ENCODE data around the gene NAT9.

Gene NAT9, protein sequence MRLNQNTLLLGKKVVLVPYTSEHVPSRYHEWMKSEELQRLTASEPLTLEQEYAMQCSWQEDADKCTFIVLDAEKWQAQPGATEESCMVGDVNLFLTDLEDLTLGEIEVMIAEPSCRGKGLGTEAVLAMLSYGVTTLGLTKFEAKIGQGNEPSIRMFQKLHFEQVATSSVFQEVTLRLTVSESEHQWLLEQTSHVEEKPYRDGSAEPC

DNA sequence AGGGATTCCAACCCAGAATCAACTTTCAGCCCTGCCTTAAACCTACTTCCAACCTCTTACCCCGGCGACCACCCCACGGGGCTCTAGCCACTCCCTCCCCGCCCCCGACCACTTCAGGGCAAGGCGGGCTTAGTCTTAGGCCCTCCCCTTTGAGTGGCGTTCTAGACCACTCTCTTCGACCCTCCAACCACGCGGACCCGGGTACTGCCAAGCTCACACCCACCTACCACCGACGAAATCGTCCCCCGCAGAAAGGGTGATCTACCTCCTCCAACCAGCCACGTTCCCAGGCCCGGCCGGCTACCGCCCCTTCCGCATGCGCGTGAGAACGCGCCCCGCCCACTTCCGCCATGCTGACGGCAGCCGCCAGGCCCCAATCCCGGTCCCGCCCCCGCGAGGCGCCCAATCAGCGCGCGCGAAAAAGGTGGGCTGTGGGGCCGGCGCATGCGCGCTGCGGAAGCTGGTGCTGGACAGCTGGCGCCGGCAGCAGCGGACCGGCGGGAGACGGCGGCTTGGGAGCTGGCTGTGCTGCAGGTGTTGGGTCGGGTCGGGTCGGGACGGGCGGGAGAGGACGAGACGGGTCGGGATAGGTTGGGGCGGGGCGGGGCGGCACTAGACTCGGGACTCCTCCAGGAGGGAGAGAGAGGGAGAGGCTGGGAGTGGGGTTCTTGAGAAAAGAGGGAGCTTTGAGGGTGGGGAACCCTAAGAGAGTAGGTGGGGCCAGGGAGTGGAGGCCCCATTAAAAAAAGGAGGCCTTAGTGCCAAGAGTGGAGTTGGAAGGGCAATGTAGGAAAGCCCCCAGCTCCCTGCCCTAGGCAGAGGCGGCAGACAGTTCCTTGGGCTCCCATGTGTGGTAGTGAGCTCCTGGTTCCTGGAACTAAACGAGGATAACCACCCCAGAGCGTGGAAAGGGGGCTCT, at the start of gene NAT9:
TSS of gene NAT9 (minus strand) at position 302 of the 919 bp plus-strand sequence. CDS start 647 bp downstream, outside the sequence.
- peak; percentile 97 to 99 for DNase-seq (ENCODE audit: low read depth in 2 of 2)

DNA sequence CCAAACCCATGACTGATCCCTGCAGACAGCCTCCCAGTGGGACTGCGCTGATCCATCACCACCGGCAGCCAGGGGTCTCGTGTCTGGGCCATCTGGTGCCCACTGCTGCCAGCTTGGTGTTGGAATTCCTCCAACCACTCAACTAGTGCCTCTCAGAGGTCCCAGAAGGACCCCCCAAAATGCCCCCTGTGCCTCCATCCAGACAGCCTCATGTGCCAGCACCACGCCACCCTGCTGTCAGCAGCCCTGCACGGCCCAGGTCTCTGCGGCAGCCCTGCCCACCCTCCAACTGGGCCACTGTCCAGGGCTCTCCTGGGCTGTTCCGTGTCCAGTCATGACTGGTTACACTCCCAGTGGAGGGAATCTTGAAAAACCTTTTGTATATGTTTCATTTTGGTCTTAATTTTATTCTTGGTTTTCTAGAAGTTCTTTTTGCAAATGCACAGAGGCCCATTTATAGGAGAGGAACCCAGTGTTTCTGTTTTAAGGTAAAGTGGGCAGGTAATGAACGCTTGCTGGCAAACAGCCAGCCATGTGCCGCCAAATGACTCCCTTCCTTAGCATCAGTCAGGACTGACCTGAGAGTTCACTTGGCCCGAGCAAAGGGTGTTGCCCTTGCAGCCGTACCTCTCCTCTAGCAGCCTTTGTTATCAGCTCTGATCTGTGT, 48.9 kb upstream of the NAT9 start:
- no peak for DNase-seq (ENCODE audit: low read depth in 2 of 2)

DNA sequence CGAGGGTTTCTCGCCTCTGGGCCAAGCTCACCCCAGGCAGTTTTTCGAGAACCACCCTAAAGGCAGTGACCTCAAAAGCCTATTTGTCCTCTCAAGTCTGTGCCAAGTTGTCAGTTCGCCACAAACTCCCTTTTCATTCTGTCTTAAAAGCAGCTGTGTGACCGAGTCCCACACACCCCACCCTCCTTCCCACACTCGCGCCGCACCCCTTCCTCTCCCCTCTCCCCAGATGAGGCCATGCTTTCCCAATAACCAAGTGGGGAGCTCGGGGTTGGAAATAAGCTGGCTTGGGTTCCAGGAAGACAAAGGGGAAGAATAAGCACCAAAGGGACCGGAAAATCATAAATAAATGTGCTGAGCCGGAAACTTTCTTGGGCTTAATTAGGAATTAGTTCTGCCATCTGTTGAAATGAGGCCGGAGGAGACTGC, 46.8 kb upstream of the NAT9 start:
- DNase-seq (ENCODE audit: low read depth in 2 of 2), result no peak

DNA sequence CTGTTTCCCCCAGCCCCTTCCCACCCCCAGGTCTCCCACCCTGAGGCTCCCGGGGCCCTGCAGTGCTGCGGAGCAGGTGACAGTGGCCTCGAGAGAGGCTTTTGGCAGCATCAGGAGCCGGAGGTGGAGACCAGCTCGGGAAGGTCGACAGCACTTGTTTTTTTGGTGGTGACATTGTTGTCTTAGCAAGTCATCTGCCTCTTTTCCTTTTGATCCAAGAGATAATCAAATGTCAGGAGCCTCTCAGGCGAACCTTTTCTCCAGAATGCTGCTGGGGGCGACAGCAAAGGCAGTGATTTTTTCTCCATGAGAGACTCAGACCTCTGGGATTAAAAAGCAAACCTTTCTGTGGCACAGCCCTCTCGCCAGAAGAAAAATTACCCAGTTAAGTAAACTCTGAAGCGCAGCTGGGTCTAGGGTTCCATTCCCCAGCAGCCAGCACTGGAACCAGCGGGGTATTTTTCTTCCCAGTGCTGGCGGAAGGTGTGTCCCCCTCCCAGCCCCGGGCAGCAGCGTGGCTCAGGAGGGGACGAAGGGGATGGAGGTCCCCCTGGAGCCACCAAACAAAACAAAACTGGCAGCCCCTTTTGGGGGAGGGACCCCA, 46.3 kb upstream of the NAT9 start:
- no peak for DNase-seq (ENCODE audit: low read depth in 2 of 2)

DNA sequence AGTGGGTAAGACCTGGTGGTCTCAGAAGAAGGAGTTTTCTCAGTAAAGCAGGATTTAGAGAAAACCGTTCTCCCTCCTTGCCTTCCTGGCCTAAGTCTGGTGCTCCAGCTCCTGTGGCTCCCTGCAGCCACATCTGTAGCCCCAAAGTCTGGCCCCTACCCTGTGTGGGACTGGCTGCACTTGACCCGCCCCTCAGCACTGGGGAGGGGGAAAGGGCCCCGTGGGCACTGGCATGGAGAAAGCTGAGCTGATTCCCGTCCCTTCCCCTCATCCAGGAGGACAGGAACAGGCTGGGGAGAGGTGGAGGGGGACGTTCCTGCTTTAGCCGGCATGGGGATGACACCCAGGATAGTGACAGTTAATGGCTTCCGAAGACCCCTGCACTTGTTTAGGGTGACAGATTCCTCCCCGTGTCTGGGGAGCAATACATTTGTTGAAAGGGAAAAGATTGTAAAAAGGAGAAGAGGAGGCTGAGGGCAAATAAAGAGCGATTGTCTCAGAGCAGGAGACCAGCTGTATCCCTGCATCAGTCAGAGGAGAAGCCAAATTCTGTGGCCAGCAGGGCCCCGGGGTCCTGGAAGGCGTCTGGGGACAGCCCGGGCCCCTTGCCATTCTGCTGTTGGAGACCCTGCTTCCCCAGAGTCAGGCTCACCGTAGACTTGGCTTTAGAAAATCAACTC, 45.6 kb upstream of the NAT9 start:
- DNase-seq (ENCODE audit: low read depth in 2 of 2), result no peak

DNA sequence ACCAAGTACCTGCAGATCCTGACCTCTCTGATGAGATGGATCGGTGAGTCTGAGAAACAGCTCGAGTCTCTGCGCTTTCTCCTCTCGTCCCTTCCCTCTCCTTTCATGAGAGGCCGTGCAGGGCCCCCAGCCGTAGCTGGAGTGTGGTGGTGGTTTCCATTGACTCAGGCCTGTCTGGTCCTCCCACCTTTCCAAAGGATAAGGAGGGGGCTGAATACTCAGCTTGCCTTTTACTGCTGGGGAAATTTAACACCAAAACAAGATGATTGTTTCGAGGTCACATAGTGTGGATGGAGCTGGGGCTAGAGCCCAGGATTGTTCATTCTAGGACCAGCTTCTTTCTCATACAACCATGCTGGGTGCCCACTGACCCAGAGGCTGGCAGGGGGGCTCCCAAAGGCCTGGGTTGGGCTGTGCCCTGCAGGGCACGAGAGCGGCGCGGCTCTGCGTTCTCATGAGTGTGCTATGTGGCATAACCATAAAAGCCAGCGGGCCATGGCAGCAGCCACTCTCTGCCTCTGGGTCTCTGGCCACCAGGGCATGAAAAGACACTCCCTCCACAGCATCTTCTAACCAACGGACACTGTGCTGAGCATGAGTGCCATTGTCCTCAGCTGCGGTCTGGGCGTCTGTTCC, 43.8 kb upstream of the NAT9 start:
- DNase-seq (ENCODE audit: low read depth in 2 of 2), result no peak

DNA sequence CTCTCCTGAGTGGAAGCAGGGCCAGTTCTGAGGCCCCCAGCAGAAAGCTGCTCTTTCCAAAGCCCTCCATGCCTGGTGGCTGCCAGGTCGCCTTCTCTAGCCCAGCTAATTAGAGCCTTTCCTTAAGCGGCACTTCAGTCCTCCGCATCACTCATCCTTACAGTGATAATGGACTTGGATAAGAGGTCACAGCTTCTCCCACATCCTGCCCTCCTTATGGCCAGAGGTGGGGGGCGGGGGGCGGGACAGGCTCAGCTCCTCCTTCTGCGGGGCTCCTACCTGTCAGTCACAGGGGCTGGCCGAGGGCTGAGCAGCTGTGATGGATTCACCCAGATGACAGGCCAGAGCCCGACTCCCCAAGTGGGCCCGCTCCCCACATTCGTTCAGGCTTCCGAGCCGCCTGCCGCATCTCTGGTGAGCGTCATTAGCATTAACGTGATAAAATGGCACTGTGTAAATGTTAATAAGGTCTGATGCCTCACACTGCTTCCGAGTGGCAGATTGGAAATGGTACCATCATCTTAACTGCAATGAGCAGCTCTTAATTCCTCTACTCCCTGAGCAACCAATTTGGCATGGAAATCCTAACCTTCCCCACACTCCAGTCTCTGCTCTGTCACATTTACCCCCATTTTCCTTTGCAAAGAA, 42.3 kb upstream of the NAT9 start:
- DNase-seq (ENCODE audit: low read depth in 2 of 2), result no peak

DNA sequence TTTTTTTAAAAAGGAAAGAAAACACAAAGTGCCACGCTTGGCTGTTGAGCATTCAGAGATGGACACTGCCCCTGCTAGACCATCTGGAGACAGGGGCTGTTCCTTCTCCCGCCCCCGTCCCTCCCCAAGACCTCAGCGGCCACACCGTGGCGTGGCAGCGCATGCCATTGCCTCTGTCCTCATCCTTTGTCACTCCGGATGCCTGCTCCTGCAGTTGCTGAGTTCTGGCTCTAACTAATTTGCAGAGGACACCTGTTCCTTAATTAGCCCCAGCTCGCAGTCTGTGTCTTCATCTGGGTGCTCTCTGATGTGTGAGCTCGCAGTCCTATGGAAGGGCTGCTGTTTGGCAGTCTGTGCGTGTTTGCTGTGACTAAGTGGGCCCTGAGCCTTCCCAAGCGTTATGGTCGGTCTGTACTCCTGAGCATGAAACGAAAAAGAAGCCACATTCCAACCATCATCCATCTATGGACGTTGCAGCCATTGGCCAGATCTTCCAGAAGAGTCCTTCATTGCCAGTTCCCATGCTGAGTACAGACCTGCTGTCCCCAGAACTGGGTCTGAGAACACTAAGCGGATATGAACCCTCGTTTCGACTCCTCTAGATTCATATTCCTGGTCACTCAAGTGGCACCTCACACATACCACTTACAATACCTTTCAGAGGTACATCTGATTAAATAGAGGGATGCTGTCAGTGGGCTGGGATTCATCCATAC, 40.9 kb upstream of the NAT9 start:
- DNase-seq (ENCODE audit: low read depth in 2 of 2), result no peak

DNA sequence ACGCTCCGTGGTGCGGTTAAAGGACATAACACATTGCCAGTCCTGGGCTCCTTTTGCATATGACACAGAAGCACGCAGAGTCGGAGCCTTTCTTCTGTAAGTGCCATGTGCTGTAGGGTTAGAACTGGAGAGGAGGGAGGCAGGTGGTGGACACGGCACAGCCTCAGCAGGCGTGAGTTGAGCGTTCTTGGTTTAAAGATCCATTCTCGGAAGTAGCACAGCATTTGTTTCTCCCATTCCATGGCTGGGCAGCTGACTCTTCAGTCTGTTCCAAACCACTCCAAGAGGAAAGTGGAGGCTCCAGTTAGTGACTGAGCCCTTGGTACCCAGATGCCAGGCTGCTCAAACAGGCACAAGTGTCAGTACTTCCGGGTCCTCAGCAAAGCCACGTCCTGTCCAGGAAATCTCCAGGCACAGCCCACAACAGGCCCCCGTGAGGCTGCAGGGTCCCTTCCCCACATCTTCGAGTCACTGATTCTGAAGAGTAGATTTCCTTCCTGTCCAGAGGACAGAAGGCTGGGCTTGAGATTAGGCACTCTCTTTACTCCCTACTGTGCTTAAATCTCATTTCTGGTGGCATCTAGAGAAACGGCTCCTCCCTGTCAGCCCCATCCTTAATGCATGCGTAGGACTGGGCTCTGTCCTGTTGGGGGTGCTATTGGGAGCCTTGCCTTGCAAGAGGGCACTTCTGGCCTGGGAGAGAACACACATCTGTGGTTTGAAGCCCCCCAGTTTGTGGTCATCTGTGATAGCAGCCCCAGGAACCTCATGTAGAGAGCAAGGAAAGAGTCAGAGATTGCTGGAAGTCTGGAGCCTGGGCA, 39.6 kb upstream of the NAT9 start:
- DNase-seq (ENCODE audit: low read depth in 2 of 2), result no peak

DNA sequence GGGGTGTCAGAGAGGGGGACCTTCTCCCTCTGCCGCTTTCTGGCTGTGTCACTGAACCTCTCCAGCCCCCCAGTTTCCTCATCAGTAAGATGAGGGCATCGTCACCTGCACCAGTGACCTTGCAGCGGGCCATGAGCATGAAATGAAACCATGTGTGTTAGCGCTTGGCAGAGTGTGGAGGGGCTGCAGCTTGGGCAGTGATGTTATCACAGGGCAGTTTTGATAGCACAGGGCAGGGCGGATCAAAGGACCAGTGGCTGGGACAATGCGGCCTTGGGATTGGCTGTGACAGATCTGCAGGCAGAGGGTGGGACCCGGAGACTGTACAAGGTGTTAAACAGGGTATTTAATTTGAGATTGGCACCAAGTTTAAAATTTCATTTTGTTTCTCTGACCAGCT, 38.9 kb upstream of the NAT9 start:
- DNase-seq (ENCODE audit: low read depth in 2 of 2), result no peak

DNA sequence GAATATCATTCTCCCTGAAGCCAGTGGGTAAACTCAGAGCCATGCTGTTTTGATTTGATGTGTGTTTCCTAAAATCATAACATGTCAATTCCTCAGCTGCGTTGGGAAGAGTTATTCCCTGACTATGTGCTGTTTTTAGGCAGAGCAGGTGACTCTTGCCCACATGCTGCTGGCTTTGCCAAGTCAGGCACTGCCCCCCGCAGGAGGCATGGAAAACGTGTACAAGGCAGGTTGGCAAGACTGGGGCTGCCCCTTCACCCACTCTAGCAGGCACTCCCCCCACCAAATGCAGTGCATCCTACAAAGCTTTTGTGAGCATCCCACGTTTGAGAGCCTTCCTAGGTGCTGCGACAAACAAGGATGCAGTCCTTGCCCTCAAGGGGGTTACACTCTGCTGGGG, 38.3 kb upstream of the NAT9 start:
- no peak for DNase-seq (ENCODE audit: low read depth in 2 of 2)

DNA sequence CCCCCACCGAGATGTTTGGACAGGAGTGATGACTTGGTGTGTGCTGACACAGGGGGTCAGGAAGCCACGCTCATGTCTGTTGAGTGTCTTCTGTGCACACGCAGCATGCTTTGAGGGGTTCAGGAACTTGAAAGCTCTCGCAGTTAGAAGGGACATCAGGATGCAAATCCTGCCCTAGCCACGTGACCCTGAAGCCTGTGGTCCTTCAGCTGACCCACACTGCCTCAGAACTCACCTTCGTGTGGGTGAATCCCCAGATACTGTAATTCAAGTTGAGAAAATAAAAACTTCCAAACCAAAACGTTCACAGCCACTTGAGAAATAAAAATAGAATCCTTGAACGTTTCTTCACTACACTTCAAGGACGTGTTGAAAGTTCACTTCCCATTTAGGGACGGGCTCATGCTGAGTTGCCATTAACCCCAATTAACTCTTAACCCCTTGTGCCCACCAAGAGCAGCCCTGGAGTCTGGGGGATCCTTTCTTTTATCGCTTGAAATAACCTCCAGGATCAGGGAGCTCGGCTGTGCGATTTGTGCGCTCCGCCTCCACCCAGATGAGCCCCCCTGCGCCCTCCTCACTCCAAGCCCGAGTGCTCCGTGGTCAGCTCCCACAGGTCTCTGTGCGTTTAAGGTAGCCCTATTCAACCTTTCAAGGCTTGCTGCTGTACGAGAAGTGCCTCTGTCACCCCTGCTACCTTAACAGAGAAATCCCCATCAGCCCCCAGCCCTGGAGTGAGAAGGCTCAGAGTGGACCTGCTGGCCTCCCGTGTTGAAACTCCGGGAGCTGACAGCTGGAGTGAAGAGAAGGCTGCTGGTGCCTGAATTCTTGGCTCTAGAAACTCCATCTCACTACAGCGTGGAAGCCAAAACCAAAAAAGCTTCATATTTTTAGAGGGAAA, 36.2 kb upstream of the NAT9 start:
- no peak for DNase-seq (ENCODE audit: low read depth in 2 of 2)

DNA sequence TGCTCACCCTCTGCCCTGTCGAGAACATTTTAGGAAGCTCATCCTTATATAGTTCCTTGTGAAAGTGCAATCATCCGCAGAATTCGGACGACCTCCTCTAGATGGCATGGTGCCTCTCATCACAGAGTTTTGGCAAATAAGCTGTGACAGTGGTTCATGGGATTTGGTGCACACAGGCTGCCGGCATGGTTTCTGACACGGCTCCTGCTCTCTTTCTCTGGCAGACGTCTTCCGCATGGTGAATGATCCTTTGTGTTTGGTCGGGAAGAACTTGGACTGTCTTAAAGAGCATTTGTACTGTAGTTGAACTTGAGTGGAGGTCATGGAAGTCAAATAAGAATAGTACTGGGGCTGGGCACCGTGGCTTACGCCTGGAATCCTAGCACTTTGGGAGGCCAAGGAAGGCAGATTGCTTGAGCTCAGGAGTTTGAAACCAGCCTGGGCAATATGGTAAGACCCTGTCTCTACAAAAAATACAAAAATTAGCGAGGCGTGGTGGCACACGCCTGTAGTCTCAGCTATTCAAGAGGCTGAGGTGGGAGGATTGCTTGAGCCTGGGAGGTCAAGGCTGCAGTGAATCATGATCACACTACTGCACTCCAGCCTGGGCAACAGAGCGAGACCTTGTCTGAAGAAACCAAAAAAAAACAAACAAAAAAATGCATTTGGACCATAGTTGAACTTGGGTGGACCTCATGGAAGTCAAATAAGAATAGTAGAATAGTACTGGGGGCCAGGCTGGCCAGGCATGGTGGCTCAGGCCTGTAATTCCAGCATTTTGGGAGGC, 34.7 kb upstream of the NAT9 start:
- DNase-seq (ENCODE audit: low read depth in 2 of 2), result no peak

DNA sequence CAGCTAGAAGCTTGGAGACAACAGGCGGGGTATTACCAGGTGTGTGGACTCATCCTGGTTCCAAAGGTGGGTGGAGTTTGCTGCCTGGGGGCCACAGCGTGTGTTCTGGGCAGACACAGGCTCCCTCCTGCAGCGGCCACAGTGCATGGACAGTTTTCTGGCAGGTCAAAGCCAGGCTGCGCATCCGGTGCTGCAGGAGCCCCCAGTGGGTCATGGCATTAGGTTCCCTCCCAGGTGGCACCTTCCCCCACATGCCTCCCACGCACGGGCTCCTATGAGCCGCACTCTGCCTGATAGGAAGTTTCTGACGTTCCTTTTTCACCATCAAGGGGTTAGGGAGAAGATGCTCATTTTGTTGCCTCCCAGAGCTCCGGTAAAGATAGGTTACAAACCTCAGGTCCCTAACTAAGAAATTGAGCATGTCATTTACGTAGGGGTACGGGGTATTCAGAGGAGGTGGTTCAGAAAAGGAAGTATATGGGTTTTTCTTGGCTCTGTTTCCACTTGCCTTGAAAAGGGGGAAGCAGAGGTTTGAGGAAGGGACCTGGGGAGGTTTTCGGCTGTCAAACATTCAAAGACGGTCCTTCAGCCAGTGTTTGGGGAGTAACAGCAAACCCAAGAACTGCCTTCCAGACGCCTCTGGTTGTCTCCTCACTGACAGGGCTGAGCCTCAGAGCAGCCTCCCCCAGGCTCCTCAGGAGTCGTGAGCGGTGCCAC, 32.7 kb upstream of the NAT9 start:
- no peak for DNase-seq (ENCODE audit: low read depth in 2 of 2)

DNA sequence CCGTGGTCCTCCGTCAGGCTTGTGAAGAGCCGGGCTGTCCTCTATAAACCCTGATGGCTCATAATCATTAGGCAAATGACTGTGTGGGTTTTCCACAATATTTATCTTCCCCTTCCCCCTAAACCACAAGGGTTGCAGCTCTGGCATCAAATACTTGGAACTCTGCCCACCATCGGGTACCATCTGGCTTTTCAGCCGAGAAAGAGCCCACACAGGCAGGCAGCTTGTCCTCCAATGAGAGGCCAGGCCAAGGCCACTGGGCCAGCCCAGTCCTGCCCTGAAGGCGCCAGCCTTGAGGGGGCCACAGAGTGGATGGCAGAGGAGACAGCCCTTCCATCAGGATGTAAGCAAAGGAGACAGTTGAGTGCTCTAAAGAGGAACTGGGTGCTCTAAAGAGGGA, 31.8 kb upstream of the NAT9 start:
- no peak for DNase-seq (ENCODE audit: low read depth in 2 of 2)

DNA sequence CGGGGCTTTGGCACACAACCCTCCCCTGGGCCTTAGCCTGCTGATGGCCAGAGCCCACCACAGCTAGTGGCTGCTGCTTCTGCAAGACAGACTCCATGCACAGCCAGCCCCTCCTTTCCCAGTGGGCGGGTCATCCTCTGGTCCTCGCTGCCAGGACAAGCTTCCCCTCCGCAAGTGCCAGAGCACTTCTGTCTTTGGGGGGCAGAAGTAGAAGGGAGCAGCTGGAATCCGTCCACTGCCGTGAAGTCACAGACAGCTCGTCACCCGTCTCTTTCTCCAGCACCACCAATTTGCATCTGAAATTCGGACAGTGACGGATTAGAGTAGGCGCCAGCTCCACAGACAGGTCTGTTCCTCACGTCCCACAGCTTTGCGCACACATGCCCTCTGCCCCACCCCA, 31.3 kb upstream of the NAT9 start:
- no peak for DNase-seq (ENCODE audit: low read depth in 2 of 2)

DNA sequence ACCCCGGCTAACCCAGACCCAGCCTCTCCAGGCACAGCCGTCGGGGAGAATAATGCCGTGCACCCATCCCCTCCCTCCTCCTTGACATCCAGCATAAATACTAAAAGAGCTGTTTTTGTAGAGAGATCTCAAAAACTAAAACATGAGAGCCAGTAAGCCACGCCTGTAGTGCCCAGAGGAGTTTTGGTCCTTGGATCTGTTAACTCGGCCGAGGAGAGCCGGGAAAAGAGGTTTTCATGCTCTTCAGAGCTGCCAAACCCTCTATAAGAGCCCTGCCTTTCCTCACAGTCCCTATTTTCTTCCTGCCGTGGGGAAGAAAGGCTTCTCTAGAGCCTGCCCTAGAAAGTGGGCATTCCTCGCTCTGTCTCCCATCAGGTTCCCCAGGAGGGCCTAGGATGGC, 30.2 kb upstream of the NAT9 start:
- no peak for DNase-seq (ENCODE audit: low read depth in 2 of 2)

Measured in stimulated activated CD8-positive, alpha-beta memory T cell treated with anti-CD3 and anti-CD28 coated beads, Interleukin-15, amount 100 ng/mL, for 4 hours (primary cell).